Lower lobe of right lung (tissue), 2 donors: ENCODE data around the gene CKB. TPM values are rescaled to one million over a fixed set of nuclear protein-coding genes. Genes with fewer than 3 reads are reported as not detected.
A peak's percentile ranks its signal among the peaks of the same experiment; 100 is the strongest.

Experiments used
- ATAC-seq, 2 donors: fragments of 200-7000 bp; cut with Tn5 transposase; one replicate each; pipeline ENCODE4 v1.9.1; 2020 to 2022; ENCODE audit warnings: mild to moderate bottlenecking in 2 of 2, moderate library complexity in 2 of 2
- DNase-seq: peaks from one replicate; pipeline ENCODE4 v3.0.0-alpha.2; 2020
- H3K27ac ChIP-seq: fragments of 200-600 bp; one replicate; pipeline ENCODE4 v1.8.0; 2022
- H3K27me3 ChIP-seq: fragments of 200-600 bp; one replicate; pipeline ENCODE4 v1.8.0; 2022; ENCODE audit warnings: low read depth
- H3K36me3 ChIP-seq: fragments of 200-600 bp; one replicate; pipeline ENCODE4 v1.8.0; 2022; ENCODE audit warnings: mild to moderate bottlenecking
- H3K4me1 ChIP-seq: fragments of 200-600 bp; one replicate; pipeline ENCODE4 v1.8.0; 2022
- H3K4me3 ChIP-seq: fragments of 200-600 bp; one replicate; pipeline ENCODE4 v1.8.0; 2022; ENCODE audit warnings: mild to moderate bottlenecking
- H3K9me3 ChIP-seq: fragments of 200-600 bp; one replicate; pipeline ENCODE4 v1.8.0; 2022
- CTCF ChIP-seq: fragments of 200-600 bp; IDR thresholded peaks from one replicate; pipeline ENCODE4 v1.8.0; 2022; ENCODE audit warnings: antibody characterized with exemption, mild to moderate bottlenecking
- intact Hi-C: fragments of 100-400 bp; cut with DNase I; formaldehyde crosslinking; loops from one replicate; pipeline ENCODE4 v1.11.0; 2022
- total RNA-seq: library from RNA; stranded (reverse); fragmentation: NEBNext Ultra II Directional; extraction: Animal tissue kit (Norgen Biotek cat#: 25700); gene quantifications from one replicate; pipeline ENCODE4 v1.2.1, GENCODE V29; 2021
- donor health status: DM: no; HTN: yes; CAD: no; lungs with severe emphysema.

CKB gene
- total RNA-seq, 1 donor from 2014 or later = 115 TPM

GRCh38 chr14:103562429-103563225 lies 40.0 kb upstream of the CKB start, which contains the start of the genes BAG5 and COA8:
TSS of gene BAG5 (minus strand) at chr14:103562657. CDS start at chr14:103561164, 1,493 bp downstream.
TSS of gene COA8 (plus strand) at chr14:103562960. CDS start at chr14:103563002, 42 bp downstream.
- Histone ChIP-seq H3K27ac (peak within 1 kb of the TSS; percentile 98), H3K9me3 (no peaks in the 10 kb centered on the region), H3K4me3 (peak within 1 kb of the TSS; percentile 98), H3K4me1 (peaks cover 61% of the 10 kb centered on the region), H3K36me3 (peaks cover 38% of the 10 kb centered on the region), H3K27me3 (no peaks in the 10 kb centered on the region)
- DNase-seq (peak; percentile 94), ATAC-seq (peak; percentile 90 to 92)
- no peak for TF ChIP-seq CTCF
- intact Hi-C loops = no loop called here

DNA sequence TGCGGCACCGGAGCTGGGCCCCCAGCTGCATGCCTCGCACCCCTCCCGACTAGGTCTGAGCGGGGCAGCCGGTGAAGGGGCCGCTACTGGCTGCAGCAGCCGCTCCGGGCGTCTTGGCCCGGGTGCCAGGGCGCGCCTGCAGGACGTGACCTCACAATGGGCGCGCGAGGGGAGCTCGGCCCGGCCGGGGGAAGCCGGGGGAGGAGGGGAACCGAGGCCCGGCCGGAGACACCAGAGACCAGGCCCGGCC lies 39.5 kb upstream of the CKB start:
- H3K27ac ChIP-seq = peak overlapping the region; percentile 98
- peak overlapping the region; percentile 98 for H3K4me3 ChIP-seq
- intact Hi-C loops = no loop called here
- DNase-seq = no peak
- ATAC-seq = peak in 1 of 2 donors; percentile 81
- peaks cover 66% of the 10 kb centered on the region for H3K4me1 ChIP-seq
- no peaks in the 10 kb centered on the region for H3K9me3 ChIP-seq
- H3K36me3 ChIP-seq = peaks cover 43% of the 10 kb centered on the region
- TF ChIP-seq CTCF = no peak
- no peaks in the 10 kb centered on the region for H3K27me3 ChIP-seq

- intact Hi-C loops = no loop called here
Measured at GRCh38 chr14:103561381-103562178, 39.0 kb upstream of the CKB start.

GRCh38 chr14:103560691-103561090 lies 38.1 kb upstream of the CKB start:
- no peaks in the 10 kb centered on the region for H3K27me3 ChIP-seq
- intact Hi-C loops = no loop called here
- no peaks in the 10 kb centered on the region for H3K9me3 ChIP-seq
- TF ChIP-seq CTCF = no peak
- DNase-seq (no peak), ATAC-seq (no peak)
- peak overlapping the region; percentile 98 for H3K4me3 ChIP-seq
- H3K4me1 ChIP-seq = peaks cover 72% of the 10 kb centered on the region
- H3K36me3 ChIP-seq = peaks cover 41% of the 10 kb centered on the region
- H3K27ac ChIP-seq = no peak overlapping the region

More at GRCh38 chr14:103561381-103562178, 39.0 kb upstream of the CKB start:
- Histone ChIP-seq H3K27ac (peak overlapping the region; percentile 98), H3K36me3 (peaks cover 44% of the 10 kb centered on the region), H3K4me1 (peaks cover 72% of the 10 kb centered on the region), H3K9me3 (no peaks in the 10 kb centered on the region), H3K27me3 (no peaks in the 10 kb centered on the region), H3K4me3 (peak overlapping the region; percentile 98)
- peak; percentile 53 for DNase-seq
- no peak for TF ChIP-seq CTCF
- ATAC-seq = peak; percentile 47 to 49

- peaks cover 42% of the 10 kb centered on the region for H3K36me3 ChIP-seq
- ATAC-seq = no peak
- no peak overlapping the region for H3K27ac ChIP-seq
- H3K4me3 ChIP-seq = no peak overlapping the region
- no peak for DNase-seq
- intact Hi-C loops = no loop called here
- TF ChIP-seq CTCF = no peak
- no peaks in the 10 kb centered on the region for H3K9me3 ChIP-seq
- no peaks in the 10 kb centered on the region for H3K27me3 ChIP-seq
- H3K4me1 ChIP-seq = peaks cover 68% of the 10 kb centered on the region
Measured at GRCh38 chr14:103559766-103560165, 37.1 kb upstream of the CKB start.
